HepG2 (cell line): ENCODE results near the gene OPRL1. TPM values are rescaled to one million over a fixed set of nuclear protein-coding genes. Genes with fewer than 3 reads are reported as not detected.

Experiments used
- ARID4A ChIP-seq: sonication (generic); formaldehyde crosslinking; IDR thresholded peaks from 2 replicates; pipeline ENCODE4 v1.5.0; 2020; ENCODE audit warnings: mild to moderate bottlenecking, missing genetic modification reagents, borderline replicate concordance
- CREB1 ChIP-seq, 2 experiments: fragments of 450-650 bp in 1 of 2; IDR thresholded peaks; 2 replicates each; pipeline ENCODE4 v1.6.1; 2016 to 2017; ENCODE audit warnings: control low read depth in 1 of 2, mild to moderate bottlenecking in 1 of 2, missing compliant biosample characterization in 1 of 2, missing genetic modification characterization in 1 of 2
- DPF2 ChIP-seq: sonication (generic); formaldehyde crosslinking; IDR thresholded peaks from 2 replicates; pipeline ENCODE4 v1.4.0; 2020; ENCODE audit warnings: mild to moderate bottlenecking, low read depth, missing genetic modification reagents, borderline replicate concordance
- KDM5A ChIP-seq: fragments of 200-600 bp; sonication (generic); IDR thresholded peaks from 2 replicates; pipeline ENCODE4 v1.7.0; 2018; ENCODE audit warnings: antibody characterized with exemption, mild to moderate bottlenecking, low read length, borderline replicate concordance
- NFE2L1 ChIP-seq: sonication (generic); formaldehyde crosslinking; IDR thresholded peaks from 2 replicates; pipeline ENCODE4 v1.4.0; 2020; ENCODE audit warnings: missing genetic modification reagents, mild to moderate bottlenecking, borderline replicate concordance
- NRL ChIP-seq: sonication (generic); formaldehyde crosslinking; IDR thresholded peaks from 2 replicates; pipeline ENCODE4 v1.5.0; 2020; ENCODE audit warnings: missing genetic modification reagents, mild to moderate bottlenecking, moderate library complexity, borderline replicate concordance
- RCOR2 ChIP-seq: IDR thresholded peaks from 2 replicates; pipeline ENCODE4 v1.6.1; 2016; ENCODE audit warnings: missing biosample characterization, missing genetic modification reagents
- RXRB ChIP-seq: IDR thresholded peaks from 2 replicates; pipeline ENCODE4 v1.6.1; 2016; ENCODE audit warnings: borderline replicate concordance, missing genetic modification reagents, missing compliant biosample characterization
- TRAFD1 ChIP-seq: sonication (generic); formaldehyde crosslinking; IDR thresholded peaks from 2 replicates; pipeline ENCODE4 v1.5.1; 2020; ENCODE audit warnings: missing genetic modification reagents, mild to moderate bottlenecking, borderline replicate concordance
- ZNF296 ChIP-seq: sonication (generic); formaldehyde crosslinking; conservative IDR thresholded peaks from 2 replicates; pipeline ENCODE4 v1.5.0; 2020; ENCODE audit warnings: mild to moderate bottlenecking, missing genetic modification reagents
- ZNF746 ChIP-seq: sonication (generic); formaldehyde crosslinking; IDR thresholded peaks from 2 replicates; pipeline ENCODE4 v1.8.0; 2022; ENCODE audit warnings: mild to moderate bottlenecking, missing genetic modification reagents
- ZNF792 ChIP-seq: IDR thresholded peaks from 2 replicates; pipeline ENCODE4 v1.6.1; 2016
- polyA plus RNA-seq, 8 experiments: library from polyadenylated mRNA; depleted of rRNA in 3 of 8; stranded (reverse) in 7 of 8; unstranded in 1 of 8; fragments of >200 nt; fragmentation: Illumina TruSeq in 4 of 8; extraction: Trizol in 4 of 8; gene quantifications; 2 replicates each; pipeline versions ENCODE4 v1.2.1 to v1.2.3, GENCODE V29; 2011 to 2016; ENCODE audit warnings: low read depth in 4 of 8, missing spikeins in 1 of 8, mixed read lengths in 1 of 8; ENCODE audit not compliant: insufficient read depth in 1 of 8
- total RNA-seq, 5 experiments: library from RNA; depleted of rRNA; stranded (reverse); fragments of >200 nt; fragmentation: Illumina TruSeq; extraction: Trizol; gene quantifications; 2 replicates each; pipeline ENCODE4 v1.2.3, GENCODE V29; 2016; ENCODE audit warnings: low read depth in 1 of 5
- TF ChIP-seq, protein P1 (sequence below): sonication (generic); formaldehyde crosslinking; IDR thresholded peaks from 2 replicates; pipeline ENCODE4 v1.4.0; 2020; ENCODE audit warnings: missing genetic modification reagents
- TF ChIP-seq, protein P2 (sequence below), 2 experiments: sonication (generic) in 1 of 2; formaldehyde crosslinking in 1 of 2; IDR thresholded peaks; 2 replicates each; pipeline versions ENCODE4 v1.6.1 to v1.9.0; 2014 to 2022; ENCODE audit warnings: antibody characterized with exemption in 1 of 2, borderline replicate concordance in 1 of 2, inconsistent platforms in 1 of 2, low read depth in 1 of 2, missing genetic modification reagents in 1 of 2

The OPRL1 gene
- total and polyA plus RNA-seq, 2 of the 13 experiments (the other 11 are each of a cell fraction or from before 2014, with no cell fraction given), result 0.35 to 0.71 TPM

DNA sequence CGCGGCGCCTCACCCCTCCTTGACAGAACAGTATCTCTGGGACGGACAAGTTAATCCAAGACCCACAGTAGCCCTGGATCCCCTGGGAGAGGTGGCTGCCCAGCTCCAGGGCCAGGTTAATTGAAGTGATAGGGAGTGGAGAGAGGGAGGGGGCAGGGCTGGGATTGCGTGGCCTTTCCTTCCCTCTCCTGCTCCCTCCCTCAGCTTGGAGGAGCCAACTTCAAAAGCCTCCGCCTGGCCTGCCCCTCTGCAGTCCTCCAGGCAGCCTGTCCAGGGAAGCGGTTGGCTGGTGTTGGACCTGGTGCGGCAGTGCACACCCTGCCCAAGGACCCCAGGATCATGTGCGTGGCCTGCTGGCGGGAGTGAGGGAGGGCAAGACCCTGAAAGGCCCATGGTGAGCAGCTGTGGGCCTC, 43.9 kb upstream of the OPRL1 start, which contains the start of gene C20orf204 (continued):
- TF ChIP-seq ARID4A (CRISPR knock-in tag) (peak; percentile 96), DPF2 (CRISPR knock-in tag) (peak; percentile 37; the same call in 1 of the 2 replicates), TRAFD1 (CRISPR knock-in tag) (peak; percentile 93; the same call in 1 of the 2 replicates), ZNF746 (CRISPR knock-in tag) (peak; percentile 90; the same call in 1 of the 2 replicates), RCOR2 (CRISPR knock-in tag) (0 out of 2 replicates have a peak, but pooled peaks have one; percentile 51), ZNF792 (CRISPR knock-in tag) (peak; percentile 88), NFE2L1 (CRISPR knock-in tag) (0 out of 2 replicates have a peak, but pooled peaks have one; percentile 14), ZNF296 (CRISPR knock-in tag) (peak; percentile 90; the same call in 1 of the 2 replicates), RXRB (peak; percentile 77), NRL (CRISPR knock-in tag) (peak; percentile 25; the same call in 1 of the 2 replicates), KDM5A (no peak; the same call in 1 of the 2 replicates), CREB1 (IDR thresholded peaks at IDR 0.05) (no peak), CREB1 (CRISPR knock-in tag; IDR thresholded peaks at IDR 0.05) (no peak)
- TF ChIP-seq, protein P1, sequence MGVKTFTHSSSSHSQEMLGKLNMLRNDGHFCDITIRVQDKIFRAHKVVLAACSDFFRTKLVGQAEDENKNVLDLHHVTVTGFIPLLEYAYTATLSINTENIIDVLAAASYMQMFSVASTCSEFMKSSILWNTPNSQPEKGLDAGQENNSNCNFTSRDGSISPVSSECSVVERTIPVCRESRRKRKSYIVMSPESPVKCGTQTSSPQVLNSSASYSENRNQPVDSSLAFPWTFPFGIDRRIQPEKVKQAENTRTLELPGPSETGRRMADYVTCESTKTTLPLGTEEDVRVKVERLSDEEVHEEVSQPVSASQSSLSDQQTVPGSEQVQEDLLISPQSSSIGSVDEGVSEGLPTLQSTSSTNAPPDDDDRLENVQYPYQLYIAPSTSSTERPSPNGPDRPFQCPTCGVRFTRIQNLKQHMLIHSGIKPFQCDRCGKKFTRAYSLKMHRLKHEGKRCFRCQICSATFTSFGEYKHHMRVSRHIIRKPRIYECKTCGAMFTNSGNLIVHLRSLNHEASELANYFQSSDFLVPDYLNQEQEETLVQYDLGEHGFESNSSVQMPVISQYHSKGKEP (CRISPR knock-in tag), result peak; percentile 39; the same call in 1 of the 2 replicates
- TF ChIP-seq, protein P2, sequence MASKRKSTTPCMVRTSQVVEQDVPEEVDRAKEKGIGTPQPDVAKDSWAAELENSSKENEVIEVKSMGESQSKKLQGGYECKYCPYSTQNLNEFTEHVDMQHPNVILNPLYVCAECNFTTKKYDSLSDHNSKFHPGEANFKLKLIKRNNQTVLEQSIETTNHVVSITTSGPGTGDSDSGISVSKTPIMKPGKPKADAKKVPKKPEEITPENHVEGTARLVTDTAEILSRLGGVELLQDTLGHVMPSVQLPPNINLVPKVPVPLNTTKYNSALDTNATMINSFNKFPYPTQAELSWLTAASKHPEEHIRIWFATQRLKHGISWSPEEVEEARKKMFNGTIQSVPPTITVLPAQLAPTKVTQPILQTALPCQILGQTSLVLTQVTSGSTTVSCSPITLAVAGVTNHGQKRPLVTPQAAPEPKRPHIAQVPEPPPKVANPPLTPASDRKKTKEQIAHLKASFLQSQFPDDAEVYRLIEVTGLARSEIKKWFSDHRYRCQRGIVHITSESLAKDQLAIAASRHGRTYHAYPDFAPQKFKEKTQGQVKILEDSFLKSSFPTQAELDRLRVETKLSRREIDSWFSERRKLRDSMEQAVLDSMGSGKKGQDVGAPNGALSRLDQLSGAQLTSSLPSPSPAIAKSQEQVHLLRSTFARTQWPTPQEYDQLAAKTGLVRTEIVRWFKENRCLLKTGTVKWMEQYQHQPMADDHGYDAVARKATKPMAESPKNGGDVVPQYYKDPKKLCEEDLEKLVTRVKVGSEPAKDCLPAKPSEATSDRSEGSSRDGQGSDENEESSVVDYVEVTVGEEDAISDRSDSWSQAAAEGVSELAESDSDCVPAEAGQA (IDR thresholded peaks at IDR 0.05; ENCODE audit: low read depth), result peak; percentile 62; the same call in 1 of the 2 replicates
- TF ChIP-seq, protein P2 (CRISPR knock-in tag; IDR thresholded peaks at IDR 0.05; ENCODE audit: borderline replicate concordance), result no peak
